WERI-Rb-1 (cell line): Measurements from ENCODE around the gene IMP3.

Source experiments
- DNase-seq: peaks from one replicate; pipeline ENCODE4 v3.0.0-alpha.2; 2020
- H3K27ac ChIP-seq: fragments of 250-450 bp; sonication (Bioruptor Pico); 2 replicates; pipeline ENCODE4 v1.5.1; 2020; ENCODE audit warnings: mild to moderate bottlenecking, moderate library complexity
- H3K27me3 ChIP-seq: fragments of 250-450 bp; sonication (Bioruptor Pico); 2 replicates; pipeline ENCODE4 v1.5.1; 2021; ENCODE audit warnings: mild to moderate bottlenecking, low read depth, moderate library complexity; ENCODE audit not compliant: insufficient read depth, severe bottlenecking
- H3K36me3 ChIP-seq: fragments of 250-450 bp; sonication (Bioruptor Pico); 2 replicates; pipeline ENCODE4 v1.5.1; 2020; ENCODE audit warnings: mild to moderate bottlenecking, moderate library complexity
- H3K4me3 ChIP-seq: 2 replicates; pipeline ENCODE4 v1.5.1; 2011; ENCODE audit warnings: low read depth, mild to moderate bottlenecking, control low read depth, low read length
- H3K9me3 ChIP-seq: fragments of 250-450 bp; sonication (Bioruptor Pico); 2 replicates; pipeline ENCODE4 v1.5.1; 2021; ENCODE audit warnings: mild to moderate bottlenecking, moderate library complexity; ENCODE audit not compliant: severe bottlenecking
- TF ChIP-seq, protein P1 (sequence below): IDR thresholded peaks from 2 replicates; pipeline ENCODE4 v1.5.1; 2011; ENCODE audit warnings: low read depth, mild to moderate bottlenecking, control low read depth, inconsistent platforms, low read length

IMP3 gene

DNA sequence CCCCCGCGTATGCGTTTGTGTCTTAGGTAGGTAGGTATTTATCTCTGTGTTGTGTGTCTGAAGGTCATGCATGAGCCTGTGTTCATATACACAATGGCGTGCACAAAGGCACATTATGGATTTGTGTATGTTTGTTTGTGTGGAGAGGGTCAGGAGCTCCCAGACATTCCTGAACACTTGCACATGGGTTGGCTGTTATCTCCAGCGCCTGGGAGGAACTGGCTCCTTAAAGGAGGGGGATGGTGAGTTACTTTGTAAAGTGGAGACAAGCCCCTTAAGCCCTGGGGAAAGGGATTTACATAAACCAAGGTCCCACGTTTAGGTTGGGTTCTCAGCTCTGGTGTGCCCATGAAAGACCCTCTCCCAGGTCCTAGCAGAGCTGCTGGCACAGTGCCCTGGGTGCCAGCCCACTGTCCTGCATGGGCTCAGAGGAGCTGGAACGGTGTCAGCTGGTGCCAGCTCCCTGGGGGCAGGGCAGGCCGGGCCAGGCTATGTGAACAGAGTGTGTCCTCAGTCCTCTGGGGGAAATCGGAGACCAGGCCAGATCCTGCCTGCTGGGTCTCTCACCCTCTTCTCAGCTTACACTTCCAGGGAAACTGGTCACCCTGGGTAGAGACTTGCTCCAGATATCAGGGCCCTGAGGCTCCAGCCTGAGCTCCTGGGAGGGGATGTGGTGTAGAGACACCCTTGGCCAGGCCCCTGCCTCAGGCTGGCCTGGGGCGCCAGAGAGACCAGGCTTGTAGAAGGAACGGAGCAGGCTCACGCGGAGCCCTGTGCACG is 32.8 kb upstream of the IMP3 start:
- H3K27me3 ChIP-seq, result no peaks in the 10 kb centered on the region
- no peaks in the 10 kb centered on the region for H3K9me3 ChIP-seq
- TF ChIP-seq, protein P1, sequence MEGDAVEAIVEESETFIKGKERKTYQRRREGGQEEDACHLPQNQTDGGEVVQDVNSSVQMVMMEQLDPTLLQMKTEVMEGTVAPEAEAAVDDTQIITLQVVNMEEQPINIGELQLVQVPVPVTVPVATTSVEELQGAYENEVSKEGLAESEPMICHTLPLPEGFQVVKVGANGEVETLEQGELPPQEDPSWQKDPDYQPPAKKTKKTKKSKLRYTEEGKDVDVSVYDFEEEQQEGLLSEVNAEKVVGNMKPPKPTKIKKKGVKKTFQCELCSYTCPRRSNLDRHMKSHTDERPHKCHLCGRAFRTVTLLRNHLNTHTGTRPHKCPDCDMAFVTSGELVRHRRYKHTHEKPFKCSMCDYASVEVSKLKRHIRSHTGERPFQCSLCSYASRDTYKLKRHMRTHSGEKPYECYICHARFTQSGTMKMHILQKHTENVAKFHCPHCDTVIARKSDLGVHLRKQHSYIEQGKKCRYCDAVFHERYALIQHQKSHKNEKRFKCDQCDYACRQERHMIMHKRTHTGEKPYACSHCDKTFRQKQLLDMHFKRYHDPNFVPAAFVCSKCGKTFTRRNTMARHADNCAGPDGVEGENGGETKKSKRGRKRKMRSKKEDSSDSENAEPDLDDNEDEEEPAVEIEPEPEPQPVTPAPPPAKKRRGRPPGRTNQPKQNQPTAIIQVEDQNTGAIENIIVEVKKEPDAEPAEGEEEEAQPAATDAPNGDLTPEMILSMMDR, result no peak
- H3K4me3 ChIP-seq, result peak overlapping the region; percentile 2; the same call in 1 of the 2 replicates
- peak; percentile 56 for DNase-seq
- peak overlapping the region; percentile 80 for H3K27ac ChIP-seq
- H3K36me3 ChIP-seq, result peaks cover 25% of the 10 kb centered on the region

DNA sequence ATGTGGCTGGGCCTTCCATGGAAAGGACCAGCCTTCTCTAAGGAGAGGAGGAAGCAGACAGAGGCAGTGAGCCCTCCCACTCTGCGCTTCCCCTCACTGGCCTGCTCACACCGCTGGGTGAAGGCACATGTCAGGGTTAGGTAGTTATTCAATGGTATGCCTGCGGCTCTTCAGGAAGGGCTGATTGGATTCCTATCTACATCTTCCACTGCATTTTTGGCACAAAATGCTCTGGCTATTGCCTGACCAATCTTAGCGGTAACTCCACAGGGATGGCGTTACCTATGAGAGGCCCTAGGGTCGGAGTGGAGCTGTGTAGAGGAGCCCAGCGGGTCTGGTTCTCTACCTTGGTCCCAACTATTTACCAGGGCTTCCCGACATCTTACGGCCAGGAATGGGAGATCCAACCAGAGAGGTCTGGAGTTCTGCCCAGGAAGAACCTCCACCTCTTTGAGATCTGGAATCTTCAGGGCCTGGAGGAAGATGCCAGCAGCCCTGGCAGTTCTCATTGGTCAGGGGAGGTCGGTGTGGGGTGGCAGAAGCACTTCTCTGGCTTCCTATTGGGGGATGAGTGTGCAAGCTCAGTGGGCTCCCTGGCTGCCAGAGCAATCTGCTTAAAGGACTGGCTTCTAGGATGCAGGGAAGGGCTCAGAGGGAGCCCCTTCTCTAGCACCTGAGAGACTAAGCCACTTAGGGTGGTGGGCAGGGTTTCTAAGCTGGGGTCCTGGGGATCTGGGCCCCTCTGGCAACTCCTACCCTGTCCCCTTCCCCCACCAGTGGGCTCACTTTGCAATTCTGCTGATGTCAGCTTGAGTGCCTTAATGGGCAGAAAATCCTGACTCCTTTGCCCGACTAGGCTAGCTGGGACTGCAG is 31.9 kb upstream of the IMP3 start:
- no peaks in the 10 kb centered on the region for H3K27me3 ChIP-seq
- DNase-seq, result peak; percentile 49
- H3K27ac ChIP-seq, result peak overlapping the region; percentile 80
- TF ChIP-seq, protein P1, result no peak
- no peaks in the 10 kb centered on the region for H3K9me3 ChIP-seq
- no peak overlapping the region for H3K4me3 ChIP-seq
- peaks cover 16% of the 10 kb centered on the region for H3K36me3 ChIP-seq

DNA sequence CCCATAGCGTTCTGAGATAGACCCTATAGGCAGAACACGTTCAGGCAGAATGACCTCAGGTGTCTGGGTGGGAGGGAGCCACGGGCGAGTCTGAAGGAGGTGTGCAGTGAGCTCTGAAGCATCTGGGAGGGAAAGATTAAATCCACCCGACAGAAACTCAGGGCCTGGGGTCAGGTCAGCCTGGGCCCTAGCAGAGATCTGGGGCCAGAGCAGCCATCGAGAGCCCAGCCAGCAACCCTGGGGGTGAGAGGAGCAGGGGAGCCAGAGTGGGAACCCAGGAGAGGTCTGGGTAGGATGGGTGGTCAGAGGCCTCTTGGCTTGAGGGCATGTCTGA is 29.8 kb upstream of the IMP3 start:
- no peak overlapping the region for H3K27ac ChIP-seq
- no peaks in the 10 kb centered on the region for H3K27me3 ChIP-seq
- no peaks in the 10 kb centered on the region for H3K36me3 ChIP-seq
- TF ChIP-seq, protein P1, result no peak
- no peak overlapping the region for H3K4me3 ChIP-seq
- DNase-seq, result no peak
- no peaks in the 10 kb centered on the region for H3K9me3 ChIP-seq

DNA sequence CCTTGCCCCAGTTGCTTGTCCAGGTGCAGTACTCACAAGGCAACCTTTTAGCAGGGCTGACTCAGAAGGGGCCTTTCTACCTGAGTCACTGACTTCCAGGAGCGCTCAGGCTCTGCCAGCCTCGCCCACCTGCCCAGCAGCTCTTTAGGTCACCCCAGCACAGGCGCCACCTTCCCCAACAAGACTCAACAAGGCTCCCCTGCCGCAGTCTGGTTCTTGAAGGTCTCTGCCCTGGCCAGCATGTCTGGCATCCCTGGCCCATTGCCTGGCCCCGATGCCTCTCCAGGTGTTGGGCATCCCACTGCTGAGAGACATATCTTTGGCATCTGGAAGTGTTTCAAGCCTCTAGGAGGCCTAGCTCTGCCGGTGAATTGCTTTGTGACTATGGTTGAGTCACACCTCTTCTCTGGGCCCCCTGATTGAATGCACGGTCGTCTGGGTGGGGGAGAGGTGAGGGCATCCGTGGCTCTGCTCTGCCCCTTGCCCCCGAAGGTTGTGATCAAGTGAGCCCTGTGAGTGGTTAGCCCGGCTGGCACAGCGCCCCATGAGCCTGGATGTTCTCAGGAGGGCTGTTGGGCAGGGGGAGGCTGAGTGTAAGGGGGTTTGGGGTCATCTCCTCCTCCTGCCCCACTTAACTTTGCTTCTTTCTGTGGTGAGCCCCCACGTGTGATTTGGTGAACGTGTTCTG is 29.3 kb upstream of the IMP3 start:
- H3K4me3 ChIP-seq, result no peak overlapping the region

DNA sequence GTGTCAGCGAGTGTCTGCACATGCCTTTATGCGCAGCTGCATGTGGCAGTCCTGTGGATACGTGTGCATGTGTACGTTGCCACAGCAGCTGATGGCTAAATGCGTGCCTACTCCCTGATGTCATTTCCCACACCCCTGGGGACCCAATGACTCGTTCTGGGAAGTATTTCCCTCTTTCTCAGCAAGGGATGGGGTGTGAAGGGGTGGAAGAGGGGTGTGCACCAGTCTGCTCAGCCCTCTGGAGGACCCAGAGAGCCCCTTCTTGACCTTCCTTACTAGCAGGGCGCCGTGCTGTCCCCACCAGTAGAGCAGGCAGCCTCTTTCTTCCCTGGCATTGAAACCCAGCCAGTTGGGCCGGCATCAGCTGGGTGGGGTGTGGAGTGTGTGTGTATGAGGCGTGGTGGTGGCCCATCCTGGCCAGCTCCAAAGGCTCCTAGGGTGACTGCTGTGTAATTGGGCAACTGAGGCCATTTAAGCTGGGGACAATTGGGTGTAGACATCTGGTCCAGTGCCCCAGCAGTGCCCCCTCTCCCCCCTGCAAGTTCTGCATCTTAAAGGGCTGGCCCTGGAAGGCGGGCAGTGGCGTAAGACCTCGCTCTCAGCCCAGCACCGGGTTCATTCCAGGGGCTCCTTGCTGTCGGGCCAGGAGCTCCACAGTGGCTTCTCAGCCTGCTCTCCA is 26.9 kb upstream of the IMP3 start:
- DNase-seq, result no peak
- H3K27ac ChIP-seq, result no peak overlapping the region
- H3K27me3 ChIP-seq, result no peaks in the 10 kb centered on the region
- H3K36me3 ChIP-seq, result no peaks in the 10 kb centered on the region
- H3K9me3 ChIP-seq, result no peaks in the 10 kb centered on the region
- no peak overlapping the region for H3K4me3 ChIP-seq
- TF ChIP-seq, protein P1, result no peak

More for the DNA sequence above, 29.3 kb upstream of the IMP3 start:
- TF ChIP-seq, protein P1, result no peak
- no peak overlapping the region for H3K27ac ChIP-seq
- H3K27me3 ChIP-seq, result no peaks in the 10 kb centered on the region
- no peaks in the 10 kb centered on the region for H3K9me3 ChIP-seq
- H3K36me3 ChIP-seq, result no peaks in the 10 kb centered on the region
- no peak for DNase-seq
